HG02884 (cell line): ENCODE results near the gene SMCO3.
"Not testable (repeated sequence)": the region's sequence is repeated elsewhere in the genome, so short reads cannot be mapped to it uniquely, and the experiment has no call there.

Experiments used
- ATAC-seq: cut with Tn5 transposase; IDR thresholded peaks from one replicate; pipeline ENCODE4 v1.9.1; 2021; ENCODE audit warnings: mild to moderate bottlenecking, moderate library complexity; ENCODE audit not compliant: unreplicated experiment

The SMCO3 gene

GRCh38 chr12:14775636-14775980 lies 38.4 kb downstream of the SMCO3 start:
- no peak for ATAC-seq

- no peak for ATAC-seq
Observed at GRCh38 chr12:14774906-14775635, 38.9 kb downstream of the SMCO3 start.

- peak; percentile 53 for ATAC-seq
Observed at GRCh38 chr12:14774074-14774905, 39.7 kb downstream of the SMCO3 start.

- peak; percentile 14 for ATAC-seq
Observed at GRCh38 chr12:14773685-14774073, 40.3 kb downstream of the SMCO3 start.

GRCh38 chr12:14772946-14773345 lies 41.0 kb downstream of the SMCO3 start:
- no peak for ATAC-seq

- ATAC-seq = no peak
Observed at GRCh38 chr12:14771651-14772137, 42.3 kb downstream of the SMCO3 start.

- ATAC-seq = peak; percentile 14
Observed at GRCh38 chr12:14770496-14771461, 43.2 kb downstream of the SMCO3 start.

- peak; percentile 33 for ATAC-seq
Observed at GRCh38 chr12:14769969-14770495, 44.0 kb downstream of the SMCO3 start.

- ATAC-seq = no peak
Observed at GRCh38 chr12:14769466-14769968, 44.5 kb downstream of the SMCO3 start.

- ATAC-seq = no peak
Observed at GRCh38 chr12:14768823-14769405, 45.1 kb downstream of the SMCO3 start.

GRCh38 chr12:14767617-14768016 lies 46.4 kb downstream of the SMCO3 start:
- ATAC-seq = no peak

GRCh38 chr12:14766649-14767215 lies 47.2 kb downstream of the SMCO3 start:
- ATAC-seq = no peak

GRCh38 chr12:14766020-14766419 lies 48.0 kb downstream of the SMCO3 start:
- ATAC-seq = not testable (repeated sequence)

GRCh38 chr12:14765398-14765797 lies 48.6 kb downstream of the SMCO3 start:
- ATAC-seq = no peak

GRCh38 chr12:14759711-14760280 lies 54.2 kb downstream of the SMCO3 start:
- not testable (repeated sequence) for ATAC-seq

- ATAC-seq = no peak
Observed at GRCh38 chr12:14756334-14757143, 57.4 kb downstream of the SMCO3 start.
